BE2C (cell line): ENCODE results near the gene SLC4A4.

Source experiments
- DNase-seq: peaks from one replicate; pipeline ENCODE4 v3.0.0-alpha.2; 2020
- H3K27me3 ChIP-seq: fragments of 250-450 bp; sonication (Bioruptor Pico); 2 replicates; pipeline ENCODE4 v1.5.1; 2020; ENCODE audit warnings: mild to moderate bottlenecking
- H3K36me3 ChIP-seq: fragments of 250-450 bp; sonication (Bioruptor Pico); 2 replicates; pipeline ENCODE4 v1.5.1; 2020; ENCODE audit warnings: mild to moderate bottlenecking
- H3K4me1 ChIP-seq: fragments of 250-450 bp; sonication (Bioruptor Pico); 2 replicates; pipeline ENCODE4 v1.5.1; 2020
- H3K4me3 ChIP-seq: 2 replicates; pipeline ENCODE4 v1.5.1; 2011; ENCODE audit warnings: low read depth, low read length
- H3K9me3 ChIP-seq: fragments of 250-450 bp; sonication (Bioruptor Pico); 2 replicates; pipeline ENCODE4 v1.5.1; 2020
- CTCF ChIP-seq: IDR thresholded peaks from 2 replicates; pipeline ENCODE4 v1.5.1; 2012; ENCODE audit warnings: mild to moderate bottlenecking, low read depth, low read length

SLC4A4 gene

GRCh38 chr4:71346710-71347109, 7.9 kb downstream of the SLC4A4 start:
- Histone ChIP-seq H3K36me3 (no peaks in the 10 kb centered on the region), H3K27me3 (no peaks in the 10 kb centered on the region), H3K4me1 (no peaks in the 10 kb centered on the region), H3K4me3 (no peak overlapping the region), H3K9me3 (no peaks in the 10 kb centered on the region)
- DNase-seq: no peak
- no peak for TF ChIP-seq CTCF

- Histone ChIP-seq H3K9me3 (no peaks in the 10 kb centered on the region), H3K4me1 (no peaks in the 10 kb centered on the region), H3K4me3 (no peak overlapping the region), H3K27me3 (no peaks in the 10 kb centered on the region), H3K36me3 (no peaks in the 10 kb centered on the region)
- no peak for DNase-seq
- TF ChIP-seq CTCF: no peak
Measured at GRCh38 chr4:71348586-71348985, 9.8 kb downstream of the SLC4A4 start.

- no peaks in the 10 kb centered on the region for H3K4me1 ChIP-seq
- no peaks in the 10 kb centered on the region for H3K9me3 ChIP-seq
- DNase-seq: no peak
- H3K4me3 ChIP-seq: no peak overlapping the region
- H3K36me3 ChIP-seq: no peaks in the 10 kb centered on the region
- no peak for TF ChIP-seq CTCF
- no peaks in the 10 kb centered on the region for H3K27me3 ChIP-seq
Measured at GRCh38 chr4:71355045-71355444, 16.2 kb downstream of the SLC4A4 start.

GRCh38 chr4:71355971-71356370, 17.2 kb downstream of the SLC4A4 start:
- no peak for TF ChIP-seq CTCF
- DNase-seq: no peak
- no peaks in the 10 kb centered on the region for H3K9me3 ChIP-seq
- H3K4me1 ChIP-seq: no peaks in the 10 kb centered on the region
- H3K4me3 ChIP-seq: no peak overlapping the region
- H3K27me3 ChIP-seq: no peaks in the 10 kb centered on the region
- H3K36me3 ChIP-seq: no peaks in the 10 kb centered on the region

GRCh38 chr4:71356924-71357663, 18.3 kb downstream of the SLC4A4 start:
- Histone ChIP-seq H3K9me3 (no peaks in the 10 kb centered on the region), H3K36me3 (no peaks in the 10 kb centered on the region), H3K4me3 (no peak overlapping the region), H3K4me1 (no peaks in the 10 kb centered on the region), H3K27me3 (no peaks in the 10 kb centered on the region)
- DNase-seq: no peak
- TF ChIP-seq CTCF: no peak

- Histone ChIP-seq H3K4me1 (no peaks in the 10 kb centered on the region), H3K27me3 (no peaks in the 10 kb centered on the region), H3K4me3 (no peak overlapping the region), H3K36me3 (no peaks in the 10 kb centered on the region), H3K9me3 (no peaks in the 10 kb centered on the region)
- TF ChIP-seq CTCF: no peak
- DNase-seq: no peak
Measured at GRCh38 chr4:71360844-71361243, 22.0 kb downstream of the SLC4A4 start.
